Hepatic stellate cell (primary cell): ENCODE measurements around the gene MAST4.
"Not testable (repeated sequence)": the region's sequence is repeated elsewhere in the genome, so short reads cannot be mapped to it uniquely, and the experiment has no call there.

ENCODE experiments used
- DNase-seq: peaks from one replicate; pipeline ENCODE4 v3.0.0; 2011; ENCODE audit warnings: low spot score

Gene MAST4

GRCh38 chr5:67090040-67090439 lies 493.8 kb downstream of the MAST4 start:
- no peak for DNase-seq

GRCh38 chr5:67090593-67090992 lies 494.4 kb downstream of the MAST4 start:
- DNase-seq = no peak

DNA sequence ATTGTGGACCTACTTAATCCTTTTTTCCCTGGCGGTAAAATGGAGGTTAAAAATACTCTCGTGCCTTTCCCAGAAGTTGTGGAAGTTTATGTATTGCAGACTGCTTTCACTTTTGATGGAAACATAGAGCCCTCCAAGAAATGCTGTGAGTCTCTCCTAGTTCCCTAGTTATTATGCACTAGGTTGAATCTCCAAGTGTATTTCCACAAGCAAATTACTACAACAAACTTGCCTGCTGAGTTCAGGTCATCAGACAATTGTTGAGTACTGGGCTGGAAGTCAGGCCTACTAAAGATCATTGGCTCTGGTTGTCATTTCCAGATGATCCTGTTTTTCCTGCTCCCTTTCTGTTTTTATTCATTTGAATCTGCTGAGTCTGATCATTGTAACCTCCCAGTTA lies 496.3 kb downstream of the MAST4 start:
- no peak for DNase-seq

- no peak for DNase-seq
Observed at GRCh38 chr5:67093279-67093678, 497.1 kb downstream of the MAST4 start.

DNA sequence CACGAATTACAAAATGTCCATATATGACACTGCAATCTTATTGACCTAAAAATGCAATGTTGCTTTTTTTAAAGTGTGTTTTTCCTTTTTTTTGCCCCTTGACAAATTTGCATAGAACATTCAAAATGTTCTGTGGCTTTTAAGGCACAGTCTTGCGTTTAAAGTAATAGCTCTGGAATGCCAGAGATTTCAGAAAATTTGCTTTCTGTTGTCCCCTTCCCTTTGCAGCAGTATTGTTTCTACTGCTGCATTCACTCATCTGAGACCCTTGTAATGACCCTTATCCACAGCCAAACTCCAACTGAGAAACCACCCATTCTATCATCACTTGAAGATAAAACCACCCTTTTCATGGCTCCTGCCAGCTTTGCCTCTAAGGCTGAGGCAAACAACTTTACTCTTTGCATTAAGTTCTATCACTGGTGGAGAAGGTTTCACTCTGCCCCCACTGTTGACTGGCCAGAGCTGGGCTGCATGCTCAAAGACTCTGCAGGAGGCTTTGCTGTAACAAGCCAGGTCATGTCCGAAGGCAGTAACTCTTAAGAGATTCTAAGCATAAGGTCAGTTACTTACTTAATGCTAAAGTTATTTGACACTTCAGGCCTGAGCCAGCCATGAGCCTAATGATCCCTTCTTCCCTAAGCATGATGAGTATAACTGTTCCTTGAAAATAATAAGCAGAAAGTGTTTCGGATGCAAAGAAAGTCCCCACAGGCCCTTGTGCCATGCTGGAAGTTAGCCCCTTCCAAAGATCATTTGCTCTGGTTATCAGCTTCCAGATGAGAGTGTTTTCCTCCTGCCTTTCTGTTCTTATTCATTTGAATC lies 498.5 kb downstream of the MAST4 start:
- DNase-seq = no peak

DNA sequence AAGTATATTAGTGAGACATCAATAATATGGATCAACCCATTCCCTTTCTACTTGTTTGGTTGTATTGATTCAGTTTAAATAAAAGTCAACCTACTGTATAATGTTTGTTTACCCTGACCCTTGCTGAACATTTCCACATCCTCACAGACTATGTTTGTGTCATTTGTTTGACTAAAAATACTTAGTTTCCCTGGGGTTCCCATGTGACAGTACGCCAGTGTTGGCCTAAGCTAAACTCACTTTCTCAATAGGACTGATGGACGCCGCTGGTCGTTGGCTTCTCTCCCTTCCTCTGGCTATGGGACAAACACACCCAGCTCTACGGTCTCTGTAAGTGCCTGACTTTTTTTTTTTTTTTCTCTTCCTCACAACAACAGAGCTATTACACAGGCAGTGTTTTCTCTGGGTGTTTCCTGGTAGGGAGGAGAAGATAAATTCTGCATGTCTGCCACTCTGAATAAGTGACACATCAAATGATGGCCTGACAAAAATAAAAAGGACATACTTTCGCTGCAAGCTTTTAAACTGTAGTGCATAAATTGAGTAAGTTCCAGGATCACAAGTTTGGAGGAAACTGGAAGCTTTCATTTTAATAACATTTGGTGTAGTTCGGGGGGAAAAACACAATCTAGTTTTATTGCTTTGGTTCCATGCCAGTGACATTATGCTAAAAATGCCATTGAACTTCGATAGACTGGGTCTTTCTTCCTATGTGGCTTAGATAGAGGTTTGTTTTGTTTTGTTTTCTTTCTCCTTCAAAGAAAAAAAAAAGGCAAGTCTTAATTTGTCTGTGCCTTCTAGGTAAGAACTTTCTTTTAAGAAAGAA lies 499.4 kb downstream of the MAST4 start:
- DNase-seq = no peak

DNA sequence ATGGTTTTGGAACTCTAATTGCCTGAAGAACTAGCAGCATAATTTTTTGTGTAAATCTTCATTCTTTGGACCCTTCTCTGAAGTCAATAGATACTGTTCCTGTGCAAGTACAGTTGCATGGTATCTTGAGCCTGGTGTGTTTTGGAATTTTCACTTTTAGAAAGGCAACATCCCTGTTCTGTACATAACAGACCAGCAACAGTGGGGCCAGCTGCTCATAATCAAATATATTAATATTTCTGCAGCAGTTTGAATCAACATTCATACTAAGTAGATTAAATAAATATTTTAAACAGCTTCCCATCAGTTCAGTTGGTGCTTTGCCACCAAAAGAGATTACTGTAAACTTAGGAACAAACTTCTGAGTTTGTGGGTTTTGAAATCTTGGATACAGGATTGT lies 502.5 kb downstream of the MAST4 start:
- DNase-seq = no peak

GRCh38 chr5:67100301-67100700 lies 504.1 kb downstream of the MAST4 start:
- no peak for DNase-seq

- no peak for DNase-seq
Observed at GRCh38 chr5:67102708-67103107, 506.5 kb downstream of the MAST4 start.

DNA sequence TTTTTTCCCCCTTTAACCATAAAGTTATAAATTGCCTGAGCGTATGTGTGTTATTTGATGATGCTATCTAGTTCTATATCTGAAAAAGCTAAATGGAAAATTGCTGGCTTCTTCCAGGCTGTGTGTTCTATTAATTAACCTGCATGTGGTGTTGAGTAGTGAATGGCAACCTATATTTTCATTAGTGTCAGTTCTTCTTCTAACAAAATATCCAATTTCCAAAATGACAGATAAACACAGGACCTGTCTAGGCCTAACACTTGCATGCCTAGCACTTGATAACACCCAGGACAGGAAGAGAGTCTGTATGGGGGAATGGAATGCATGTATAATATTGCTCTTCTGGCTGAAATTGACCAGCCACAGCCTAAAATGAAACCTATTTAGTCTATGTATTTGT lies 508.7 kb downstream of the MAST4 start:
- no peak for DNase-seq

- DNase-seq = no peak
Observed at GRCh38 chr5:67105270-67105669, 509.1 kb downstream of the MAST4 start.

DNA sequence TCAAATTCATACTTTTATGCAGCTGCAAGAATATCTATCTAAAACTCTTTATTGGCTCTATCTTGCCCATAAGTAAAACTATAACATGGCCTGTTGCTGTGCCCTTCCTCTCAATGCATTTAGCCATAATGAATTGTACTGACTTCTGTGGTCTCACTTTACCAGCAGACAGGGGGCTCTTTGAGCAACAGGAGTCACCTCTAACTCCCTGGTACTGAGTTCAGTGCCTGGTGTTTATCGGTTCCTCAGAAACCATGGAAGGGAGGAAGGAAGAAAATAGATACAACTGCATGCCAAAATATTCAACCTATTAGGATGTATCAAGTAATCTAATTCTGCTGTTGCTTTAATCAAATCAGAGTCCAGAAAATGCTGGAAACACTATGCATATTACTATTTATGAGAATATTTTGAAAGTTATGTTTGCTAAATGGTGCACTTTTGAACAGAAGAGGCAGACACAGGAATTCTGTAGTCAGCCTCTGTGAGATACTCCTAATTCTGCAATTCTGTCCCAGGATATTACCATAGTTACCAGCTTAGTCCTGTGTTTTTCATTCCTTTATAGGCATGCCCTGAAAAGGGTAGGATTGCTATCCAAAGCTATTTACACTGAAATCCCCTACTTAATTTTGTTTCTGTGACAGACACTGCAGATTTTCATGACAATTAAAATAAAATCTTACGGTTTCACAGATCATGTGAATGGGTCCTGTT lies 510.6 kb downstream of the MAST4 start:
- no peak for DNase-seq

- no peak for DNase-seq
Observed at GRCh38 chr5:67111779-67112178, 515.6 kb downstream of the MAST4 start.

DNA sequence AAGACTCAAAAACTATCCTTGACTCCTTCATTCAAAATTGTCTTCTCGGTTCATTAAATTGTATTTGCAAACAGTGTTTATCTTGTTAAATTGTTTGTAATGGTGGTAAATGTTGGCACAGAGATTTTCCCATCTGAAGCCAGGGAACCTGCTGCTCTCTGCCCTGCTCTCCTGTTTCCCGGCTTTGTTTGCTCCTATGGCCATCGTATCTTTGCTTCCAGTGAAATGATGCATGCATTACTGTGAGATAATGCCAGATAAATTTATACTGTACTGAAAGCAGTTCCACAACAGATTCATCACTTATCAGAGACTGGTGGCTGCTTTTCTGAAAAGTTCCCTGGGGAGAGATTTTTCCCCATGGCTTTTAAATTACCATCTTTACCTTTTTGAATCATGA lies 519.1 kb downstream of the MAST4 start:
- DNase-seq = no peak

GRCh38 chr5:67115817-67116216 lies 519.6 kb downstream of the MAST4 start:
- DNase-seq = no peak

DNA sequence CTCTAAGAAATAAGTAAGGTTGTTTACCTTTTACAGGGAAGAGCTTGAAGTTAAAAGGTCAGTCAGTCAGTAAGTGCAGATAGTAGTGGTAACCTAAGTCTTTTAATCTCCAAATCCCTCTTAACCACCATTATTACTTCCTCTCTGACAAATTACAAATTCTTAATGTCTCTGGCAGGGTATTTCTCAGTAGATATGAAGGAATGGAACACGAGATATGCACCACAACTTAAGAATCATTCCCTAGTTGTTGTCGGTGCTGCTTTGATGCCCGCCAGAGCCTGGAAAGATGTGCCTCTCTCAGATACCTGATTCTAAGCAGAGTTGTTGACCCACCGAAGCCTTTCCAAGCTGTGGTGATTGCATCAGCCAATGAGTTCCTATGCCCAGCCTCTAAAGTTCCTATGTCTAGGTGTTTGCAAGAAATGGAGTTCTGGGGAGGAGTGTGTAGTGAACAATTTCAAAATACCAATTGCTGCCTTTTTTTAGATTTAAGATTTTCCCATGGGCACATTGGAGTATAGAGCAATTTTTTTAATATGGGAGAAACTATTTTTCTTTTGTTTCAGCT lies 521.9 kb downstream of the MAST4 start:
- DNase-seq = no peak

GRCh38 chr5:67119010-67119409 lies 522.8 kb downstream of the MAST4 start:
- no peak for DNase-seq

GRCh38 chr5:67120032-67120431 lies 523.8 kb downstream of the MAST4 start:
- no peak for DNase-seq

- no peak for DNase-seq
Observed at GRCh38 chr5:67123819-67124218, 527.6 kb downstream of the MAST4 start.

GRCh38 chr5:67124556-67124955 lies 528.4 kb downstream of the MAST4 start:
- DNase-seq = no peak

GRCh38 chr5:67127347-67127895 lies 531.2 kb downstream of the MAST4 start:
- not testable (repeated sequence) for DNase-seq

- no peak for DNase-seq
Observed at GRCh38 chr5:67129768-67130167, 533.6 kb downstream of the MAST4 start.
